Stimulated activated CD4-positive, alpha-beta T cell treated with anti-CD3 and anti-CD28 coated beads, Interleukin-4, amount 100 ng/mL, for 1 hour (primary cell): ENCODE measurements around the gene PTPRJ.
A peak's percentile ranks its signal among the peaks of the same experiment; 100 is the strongest.

Experiments used
- DNase-seq: peaks from one replicate; pipeline ENCODE4 v3.0.0-alpha.2; 2020

The PTPRJ gene

DNA sequence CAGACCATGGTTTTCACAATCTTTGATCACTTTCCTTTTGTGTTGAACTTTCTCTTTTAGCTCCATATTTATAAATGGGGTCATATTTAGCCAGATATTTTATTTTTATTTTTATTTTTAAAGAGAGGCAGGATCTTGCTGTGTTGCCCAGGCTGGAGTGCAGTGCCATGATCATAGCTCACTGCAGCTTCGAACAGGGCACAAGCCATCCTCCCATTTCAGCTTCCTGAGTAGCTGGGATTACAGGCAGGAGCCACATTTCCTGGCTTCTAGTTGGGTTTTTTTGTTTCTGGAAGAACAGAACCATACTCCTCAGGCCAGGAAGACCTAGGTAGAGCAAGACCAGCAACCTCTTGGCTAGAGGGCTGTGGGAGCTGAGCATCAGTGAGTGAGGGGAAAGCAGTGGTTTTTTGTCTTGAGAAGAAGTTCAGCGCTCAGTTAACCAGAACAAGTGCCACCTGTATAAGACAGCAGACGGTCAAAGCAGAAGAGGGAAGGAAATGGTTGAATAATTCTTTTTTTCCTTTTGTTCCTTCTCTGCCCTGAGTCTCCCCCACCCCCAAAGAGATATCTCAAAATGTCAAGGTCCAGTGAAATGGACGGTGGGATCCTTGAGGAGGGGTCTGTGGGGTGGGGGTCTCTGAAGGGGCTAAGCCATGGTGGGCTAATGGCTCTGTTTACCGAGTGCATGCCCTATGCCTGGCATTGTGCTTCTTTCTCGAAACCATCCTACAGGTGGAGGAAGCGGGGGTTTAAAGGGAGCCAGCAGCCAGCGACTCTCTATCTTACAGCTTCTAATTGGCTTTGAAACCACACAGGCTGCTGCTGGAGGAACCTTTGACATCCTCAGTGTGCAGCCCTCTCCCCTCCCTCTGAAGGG, 63.0 kb downstream of the PTPRJ start:
- no peak for DNase-seq

DNA sequence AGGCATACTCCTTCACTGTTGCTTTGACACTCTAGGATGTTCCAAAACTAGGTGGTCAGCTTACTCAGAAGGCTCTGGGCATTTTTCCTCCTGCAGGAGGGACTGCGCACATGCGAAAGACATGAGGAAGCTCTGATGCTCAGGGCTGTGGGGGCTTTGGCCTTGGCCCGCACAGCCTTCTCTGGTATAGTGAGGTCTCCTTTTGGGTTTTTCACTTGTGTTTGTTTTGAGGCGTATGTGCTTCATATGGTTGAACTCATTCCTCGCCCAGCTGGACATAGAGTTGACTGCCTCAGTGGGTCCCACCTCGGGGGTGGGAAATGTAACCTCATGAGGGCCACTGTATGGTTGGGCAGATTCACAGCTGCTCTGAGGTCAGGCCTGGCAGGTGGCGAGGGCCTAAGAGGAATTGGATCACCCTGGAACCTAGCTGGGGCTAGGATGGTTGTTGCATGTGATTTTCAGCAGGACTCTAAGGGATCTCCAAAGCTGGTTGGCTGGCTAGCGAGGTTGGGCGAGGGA, 63.7 kb downstream of the PTPRJ start:
- DNase-seq, result no peak

DNA sequence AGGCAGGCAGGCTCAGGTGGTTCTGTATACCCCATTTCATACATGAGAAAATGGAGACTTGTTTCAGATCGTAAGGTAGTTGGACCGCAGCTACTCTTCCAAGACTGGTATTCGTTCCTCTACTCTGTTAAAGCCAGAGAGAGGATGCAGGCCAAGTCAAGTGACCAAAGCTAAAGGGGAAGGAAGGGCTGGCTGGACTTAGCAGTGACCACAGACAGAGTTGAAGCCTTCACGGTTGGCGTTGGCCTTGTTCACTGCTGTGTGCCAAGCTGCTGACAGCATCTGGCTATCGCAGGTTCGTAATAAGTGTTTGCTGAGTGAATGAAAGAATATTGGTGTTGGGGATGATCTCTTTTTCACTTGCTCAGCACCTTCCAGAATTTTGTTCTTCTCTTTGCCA, 64.2 kb downstream of the PTPRJ start:
- DNase-seq, result no peak

DNA sequence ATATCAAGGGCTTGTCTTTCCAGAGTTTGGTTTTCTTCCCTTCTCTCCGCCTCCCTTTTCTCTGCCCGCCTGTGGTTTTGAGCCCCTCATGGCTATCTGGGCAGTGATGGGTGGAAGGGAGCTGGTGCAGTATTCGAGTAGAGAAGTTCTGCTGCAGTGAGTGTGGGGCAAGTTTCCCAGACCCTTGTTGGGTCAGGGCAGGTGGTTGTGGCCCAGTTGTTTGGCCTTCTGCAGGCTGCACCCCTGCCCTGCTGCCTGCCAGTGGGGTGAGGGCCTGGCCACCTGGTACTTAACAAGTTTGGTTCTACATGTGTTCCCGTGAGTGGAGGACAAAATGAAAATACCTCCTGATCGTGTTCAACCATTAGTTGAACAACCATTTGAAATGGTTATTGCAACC, 65.2 kb downstream of the PTPRJ start:
- DNase-seq, result no peak

DNA sequence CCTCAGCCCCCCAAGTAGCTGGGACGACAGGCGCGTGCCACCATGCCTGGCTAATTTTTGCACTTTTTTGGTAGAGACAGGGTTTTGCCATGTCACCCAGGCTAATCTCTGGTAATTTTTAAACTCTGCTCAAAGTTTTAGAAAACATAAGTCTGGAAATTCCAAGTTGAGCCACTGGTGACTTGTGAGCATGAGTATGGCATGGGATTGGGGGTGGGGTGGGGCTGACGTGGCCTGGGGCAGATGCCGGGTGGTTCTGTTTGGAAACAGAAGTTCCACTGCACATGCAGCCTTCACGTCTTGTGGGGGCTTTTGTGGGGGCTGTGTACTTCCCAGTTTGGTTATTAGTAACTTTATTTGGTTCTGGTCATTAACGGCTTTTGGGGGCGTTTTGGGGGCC, 67.3 kb downstream of the PTPRJ start:
- no peak for DNase-seq

DNA sequence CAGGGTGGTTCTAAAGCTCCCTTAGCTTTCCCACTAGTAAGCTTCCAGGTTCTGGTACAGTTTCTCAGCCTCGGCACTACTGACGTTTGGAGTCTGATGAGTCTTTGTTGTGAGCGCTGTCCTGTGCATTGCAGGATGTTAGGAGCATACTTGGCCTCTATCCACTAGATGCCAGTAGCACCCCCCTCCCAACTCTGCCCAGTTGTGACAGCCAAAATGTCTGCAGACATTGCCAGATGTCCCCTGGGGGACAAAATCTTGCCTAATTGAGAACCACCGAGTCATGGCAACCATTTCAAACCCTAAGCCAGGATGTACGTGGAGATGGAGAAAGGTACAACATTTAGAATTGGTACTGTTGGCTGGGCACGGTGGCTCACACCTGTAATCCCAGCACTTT, 68.7 kb downstream of the PTPRJ start:
- DNase-seq, result no peak

DNA sequence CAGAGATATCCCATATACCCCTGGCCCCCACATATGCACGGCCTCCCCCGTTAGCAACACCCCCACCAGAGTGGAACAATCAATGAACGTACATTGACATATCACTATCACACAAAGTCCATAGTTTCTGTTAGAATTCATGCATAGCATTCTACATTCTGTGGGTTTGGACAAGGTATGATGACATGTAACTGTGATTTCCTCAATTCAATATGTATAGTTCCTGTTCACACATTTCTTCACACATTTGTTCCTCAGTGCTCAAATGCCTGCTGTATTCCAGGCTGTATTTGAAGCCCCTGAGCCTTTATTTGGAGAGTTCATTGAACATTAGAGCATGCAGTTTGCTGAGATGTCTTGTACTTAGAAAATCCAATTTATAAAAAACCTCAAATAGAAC, 69.9 kb downstream of the PTPRJ start:
- no peak for DNase-seq

DNA sequence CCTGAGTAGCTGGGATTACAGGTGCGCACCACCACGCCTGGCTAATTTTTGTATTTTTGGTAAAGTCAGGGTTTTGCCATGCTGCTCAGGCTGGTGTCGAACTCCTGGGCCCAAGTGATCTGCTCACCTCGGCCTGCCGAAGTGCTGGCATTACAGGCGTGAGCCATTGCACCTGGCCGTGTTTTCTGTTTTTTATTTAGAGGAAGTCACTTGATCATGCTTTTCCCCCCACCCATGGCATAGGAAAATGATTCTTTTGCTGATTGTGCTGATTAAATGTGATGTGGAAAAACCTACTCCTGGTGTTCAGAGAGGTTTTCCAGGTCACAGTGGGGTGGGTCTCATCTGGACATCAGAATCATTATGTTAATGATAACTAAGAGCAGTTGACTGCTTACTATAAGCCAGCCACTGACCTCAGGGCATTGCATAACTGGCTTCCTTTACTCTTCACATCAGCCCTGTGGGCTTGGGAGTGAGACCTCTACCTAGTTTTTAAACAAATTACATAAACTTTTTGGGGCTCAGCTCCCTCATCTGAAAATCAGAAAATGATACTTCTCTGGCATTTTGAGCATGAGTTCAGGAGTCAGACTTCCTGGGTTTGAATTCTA, 71.0 kb downstream of the PTPRJ start:
- no peak for DNase-seq

DNA sequence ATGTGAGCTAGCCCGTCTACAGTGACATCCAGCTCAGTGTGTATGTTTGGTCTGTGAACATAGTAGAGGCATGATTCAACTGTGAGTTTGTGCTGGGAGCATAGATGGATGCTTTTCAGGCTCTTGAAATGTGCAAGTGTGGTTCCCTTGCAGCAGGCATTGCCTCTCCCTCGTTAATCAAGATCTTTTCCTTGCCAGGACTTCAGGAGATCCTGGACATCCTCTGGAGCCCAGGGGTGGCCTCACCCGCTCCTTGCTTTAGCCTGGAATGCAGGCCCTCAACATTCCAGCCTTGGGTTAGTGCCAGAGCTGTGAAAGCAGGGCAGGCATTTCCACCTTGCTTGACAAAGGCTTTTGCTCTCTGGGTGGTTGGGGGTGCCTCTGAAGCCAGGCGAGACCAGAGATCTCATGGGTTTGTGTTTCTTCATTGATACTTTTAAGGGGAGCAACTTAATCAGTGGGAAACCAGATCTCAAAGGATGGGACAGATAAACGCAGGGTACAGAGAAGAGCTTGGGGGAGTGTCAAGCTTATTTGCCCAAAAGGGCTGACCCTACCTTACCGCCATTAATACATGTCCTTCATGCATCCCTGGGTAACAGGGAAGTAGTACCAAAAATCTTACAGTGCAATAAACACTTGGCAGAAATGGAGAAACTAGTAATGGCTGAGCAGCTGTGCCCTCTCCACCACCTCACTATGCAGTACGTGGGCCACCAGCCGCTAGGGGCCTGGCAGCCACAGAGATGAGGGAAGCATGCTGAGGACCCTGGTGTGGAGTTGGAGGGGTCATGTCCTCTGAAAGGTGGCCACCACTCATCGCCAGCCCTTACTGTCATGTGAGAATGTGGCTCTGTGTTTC, 72.1 kb downstream of the PTPRJ start:
- DNase-seq, result no peak

DNA sequence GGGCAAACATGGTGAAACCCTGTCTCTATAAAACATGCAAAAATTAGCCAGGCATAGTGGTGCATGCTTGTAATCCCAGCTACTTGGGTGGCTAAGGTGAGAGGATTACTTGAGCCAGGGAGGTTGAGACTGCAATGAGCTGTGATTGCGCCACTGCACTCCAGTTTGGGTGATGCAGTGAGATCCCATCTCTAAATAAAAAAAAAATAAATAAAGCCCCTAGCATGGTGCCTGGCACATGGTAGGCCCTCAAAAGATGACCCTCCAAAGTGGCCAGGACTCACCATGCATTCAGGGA, 74.6 kb downstream of the PTPRJ start:
- no peak for DNase-seq

DNA sequence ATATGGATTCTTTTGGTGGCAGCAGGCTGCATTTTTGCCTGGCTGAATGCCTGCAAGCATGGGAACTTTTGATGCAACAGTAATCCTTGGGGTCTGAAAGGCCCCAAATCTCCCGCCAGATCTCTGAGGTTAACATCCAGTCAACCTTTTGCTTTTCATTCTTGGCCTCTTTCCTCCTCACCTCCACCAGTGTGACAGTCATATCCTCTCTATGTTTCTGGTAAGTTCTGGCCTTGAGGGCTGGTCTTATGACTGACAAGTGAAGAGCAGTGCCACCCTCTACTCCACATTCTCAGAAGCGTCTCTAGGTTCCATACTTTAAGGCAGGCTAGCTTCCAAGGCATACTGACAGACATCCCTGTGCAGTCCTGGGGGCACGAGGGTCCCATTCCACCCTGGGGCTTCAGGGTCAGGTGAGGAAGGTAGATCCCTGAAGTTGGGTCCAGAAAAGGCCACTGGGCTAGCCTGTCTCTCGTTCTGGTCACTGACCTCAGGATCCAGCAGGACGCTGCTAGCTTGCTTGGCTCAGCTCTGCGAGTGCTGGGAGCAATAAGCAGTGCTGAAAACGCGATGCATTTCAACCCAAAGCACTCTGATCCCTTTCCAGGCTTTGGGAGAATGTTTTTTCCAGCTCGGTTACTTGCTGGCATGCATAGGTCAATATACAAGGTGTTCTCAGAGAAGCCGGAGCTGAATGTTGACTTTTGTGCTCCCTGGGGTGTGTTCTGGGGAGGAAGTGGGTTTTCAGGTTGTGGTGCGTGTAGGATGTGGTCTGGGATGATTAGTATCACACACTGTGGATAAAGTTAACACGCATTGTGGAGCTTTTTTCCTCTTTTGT, 75.2 kb downstream of the PTPRJ start:
- peak; percentile 19 for DNase-seq

DNA sequence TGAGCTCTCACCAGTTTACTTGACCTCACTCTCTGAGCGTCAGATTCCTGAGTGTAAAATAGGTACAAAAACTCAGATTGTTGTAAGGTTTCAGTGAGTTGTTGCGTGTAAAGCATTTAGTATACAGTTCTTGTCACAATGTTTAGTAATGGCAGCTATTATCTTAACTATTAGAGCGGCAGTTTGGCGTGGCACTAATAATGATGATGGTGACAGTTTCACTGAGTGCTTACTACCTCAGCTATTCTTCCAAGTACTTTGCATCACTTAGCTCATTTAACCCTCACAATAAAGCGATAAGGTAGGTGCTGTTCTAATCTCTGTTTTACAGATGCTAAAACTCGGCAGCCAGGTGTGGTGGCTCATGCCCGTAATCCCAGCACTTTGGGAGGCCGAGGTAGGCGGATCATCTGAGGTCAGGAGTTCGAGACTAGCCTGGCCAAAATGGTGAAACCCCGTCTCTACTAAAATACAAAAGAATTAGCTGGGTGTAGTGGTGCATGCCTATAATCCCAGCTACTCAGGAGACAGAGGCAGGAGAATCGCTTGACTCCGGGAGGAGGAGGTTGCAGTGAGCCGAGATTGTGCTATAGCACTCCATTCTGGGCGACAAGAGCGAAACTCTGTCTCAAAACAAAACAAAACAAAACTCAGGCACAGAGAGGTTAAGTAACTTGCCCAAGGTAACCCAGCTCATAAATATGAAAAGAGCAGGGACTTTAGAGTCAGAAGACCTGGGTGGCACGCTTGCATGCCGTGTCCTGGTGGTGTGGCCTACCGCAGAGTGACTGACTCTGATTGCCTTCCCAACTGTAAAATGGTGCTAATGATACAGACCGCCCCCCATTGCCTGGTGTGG, 76.2 kb downstream of the PTPRJ start:
- DNase-seq, result no peak

DNA sequence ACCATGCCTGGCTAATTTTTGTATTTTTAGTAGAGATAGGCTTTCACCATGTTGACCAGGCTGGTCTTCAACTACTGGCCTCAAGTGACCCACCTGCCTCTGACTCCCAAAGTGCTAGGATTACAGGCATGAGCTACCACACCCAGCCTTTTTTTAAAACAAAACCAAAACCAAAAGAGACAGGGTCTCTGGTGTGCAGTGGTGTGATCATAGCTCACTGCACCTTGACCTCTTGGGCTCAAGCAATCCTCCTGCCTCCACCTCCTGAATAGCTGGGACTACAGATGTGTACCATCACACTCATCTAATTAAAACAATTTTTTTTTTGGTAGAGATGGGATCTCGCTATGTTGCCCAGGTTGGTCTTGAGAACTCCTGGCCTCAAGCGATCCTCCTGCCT, 77.7 kb downstream of the PTPRJ start:
- no peak for DNase-seq

DNA sequence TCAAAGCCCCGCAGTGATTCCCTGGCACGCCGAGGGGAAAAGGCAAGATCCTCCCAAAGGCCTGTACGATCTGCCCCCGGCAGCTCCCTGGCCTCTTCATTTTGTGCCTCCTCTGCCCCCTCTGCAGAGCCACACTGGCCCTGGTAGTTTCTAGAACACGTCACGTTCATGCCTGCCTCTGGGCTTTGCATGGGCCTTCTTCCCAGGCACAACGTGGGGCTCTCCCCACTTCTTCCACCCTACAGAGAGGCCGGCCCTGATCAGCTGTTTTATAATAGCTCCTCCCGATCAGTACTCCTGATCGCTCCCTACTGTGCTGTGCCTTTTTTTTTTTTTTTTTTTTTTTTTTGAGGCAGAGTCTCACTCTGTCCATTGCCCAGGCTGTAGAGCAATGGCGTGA, 78.4 kb downstream of the PTPRJ start:
- no peak for DNase-seq

DNA sequence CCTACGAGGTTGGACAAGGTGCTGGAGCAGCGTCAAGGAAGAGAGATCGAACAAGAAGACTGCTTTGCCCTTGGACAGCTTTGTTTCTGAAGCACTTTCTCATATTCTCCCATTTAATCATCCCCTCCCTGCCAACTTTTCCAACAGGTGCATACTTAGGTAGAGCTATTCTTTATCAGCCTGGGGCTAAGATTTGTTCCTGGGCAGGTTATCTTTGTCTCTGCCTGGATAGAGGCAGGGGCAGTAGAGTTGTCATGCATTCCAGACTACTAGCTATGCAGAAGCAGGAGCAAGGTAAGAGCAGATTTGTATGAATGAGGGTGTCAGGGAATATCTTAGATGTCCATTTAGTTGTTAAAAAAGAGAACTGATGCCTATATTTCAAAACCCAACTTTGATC, 82.3 kb downstream of the PTPRJ start:
- DNase-seq, result no peak

DNA sequence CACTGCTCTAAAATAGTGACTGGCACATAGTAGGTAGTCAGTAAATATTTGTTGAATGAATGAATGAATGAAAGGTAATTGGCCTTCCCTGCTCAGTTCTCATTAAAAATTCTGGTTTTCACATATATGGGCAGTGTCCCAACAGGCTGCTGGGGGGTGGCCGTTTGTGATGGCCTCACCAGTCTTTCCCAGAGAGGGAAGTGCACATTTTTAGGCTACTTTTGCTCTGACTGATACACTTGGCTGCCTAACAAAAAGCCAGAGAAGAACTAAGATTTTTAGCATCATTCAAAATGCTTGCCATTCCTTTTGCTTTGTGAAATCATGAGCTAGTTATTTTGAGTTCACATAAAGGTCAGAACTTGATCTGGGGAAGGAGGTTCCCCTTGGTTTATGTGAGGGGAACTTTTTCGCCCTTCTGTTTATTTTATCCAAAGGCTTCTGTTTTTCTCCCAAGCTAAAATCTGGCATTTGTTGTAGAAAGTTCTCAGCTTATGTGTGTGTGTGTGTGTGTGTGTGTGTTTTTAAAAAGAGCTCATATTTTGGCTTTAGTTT, 83.1 kb downstream of the PTPRJ start:
- no peak for DNase-seq

DNA sequence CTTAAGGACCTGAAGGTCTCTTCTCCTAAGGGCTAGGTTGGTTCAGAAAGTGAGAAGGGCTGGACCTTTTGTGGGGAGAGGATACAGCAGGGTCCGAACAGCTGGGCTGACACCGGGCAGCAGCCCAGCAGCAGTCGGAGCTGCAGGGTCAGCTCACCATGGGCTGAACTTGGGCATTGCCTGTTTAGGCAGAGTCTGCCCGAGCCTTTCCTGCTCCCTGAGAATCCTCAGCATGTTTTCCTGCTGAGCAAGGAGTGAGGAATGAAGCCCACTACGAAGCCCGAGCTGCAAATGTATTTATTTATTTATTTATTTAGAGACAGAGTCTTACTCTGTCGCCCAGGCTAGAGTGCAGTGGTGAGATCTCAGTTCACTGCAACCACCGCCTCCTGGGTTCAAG, 83.9 kb downstream of the PTPRJ start:
- no peak for DNase-seq

DNA sequence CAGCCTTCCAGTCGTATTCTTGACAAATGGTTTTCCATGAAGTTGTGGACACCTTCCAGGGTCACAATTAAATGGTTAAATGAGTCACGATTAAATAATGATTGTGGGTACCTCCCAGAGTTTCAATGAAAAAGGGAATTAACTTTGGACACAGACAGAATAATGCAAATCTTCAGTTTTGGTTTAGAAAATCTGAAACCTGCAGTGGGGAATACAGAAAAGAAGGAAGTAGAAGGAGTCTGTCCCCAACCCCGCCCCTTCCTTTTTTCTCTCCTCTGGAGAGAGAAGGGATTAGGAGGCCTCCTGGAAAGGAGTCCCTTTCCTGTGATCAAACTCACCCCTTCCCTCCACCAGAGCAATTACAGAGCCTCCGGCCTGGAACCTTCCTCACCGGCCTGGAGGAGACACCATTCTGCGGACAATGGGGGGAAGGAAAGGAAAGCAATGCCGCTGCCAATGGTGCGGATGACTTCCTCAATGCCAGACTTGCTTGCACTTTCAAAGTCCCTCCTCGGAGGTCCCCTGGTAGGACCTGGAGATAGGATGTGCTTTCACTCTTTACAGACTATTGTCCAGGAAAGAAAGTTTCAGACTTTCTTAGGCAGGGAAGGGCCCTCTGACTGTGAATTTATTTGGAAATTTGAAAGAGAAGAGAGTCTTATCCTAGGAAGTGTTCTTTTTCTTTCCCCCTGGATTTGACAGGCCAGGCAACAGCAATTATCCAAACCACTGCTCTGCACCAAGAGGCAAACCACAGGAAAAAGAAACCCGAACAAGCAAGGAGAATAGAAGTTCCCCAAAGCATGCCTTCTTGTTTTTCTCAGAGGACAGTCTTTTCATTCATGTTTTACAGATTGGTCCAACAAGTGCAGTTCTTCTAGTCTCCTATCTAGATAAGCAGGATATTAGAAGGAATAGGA, 86.8 kb downstream of the PTPRJ start:
- DNase-seq, result no peak

DNA sequence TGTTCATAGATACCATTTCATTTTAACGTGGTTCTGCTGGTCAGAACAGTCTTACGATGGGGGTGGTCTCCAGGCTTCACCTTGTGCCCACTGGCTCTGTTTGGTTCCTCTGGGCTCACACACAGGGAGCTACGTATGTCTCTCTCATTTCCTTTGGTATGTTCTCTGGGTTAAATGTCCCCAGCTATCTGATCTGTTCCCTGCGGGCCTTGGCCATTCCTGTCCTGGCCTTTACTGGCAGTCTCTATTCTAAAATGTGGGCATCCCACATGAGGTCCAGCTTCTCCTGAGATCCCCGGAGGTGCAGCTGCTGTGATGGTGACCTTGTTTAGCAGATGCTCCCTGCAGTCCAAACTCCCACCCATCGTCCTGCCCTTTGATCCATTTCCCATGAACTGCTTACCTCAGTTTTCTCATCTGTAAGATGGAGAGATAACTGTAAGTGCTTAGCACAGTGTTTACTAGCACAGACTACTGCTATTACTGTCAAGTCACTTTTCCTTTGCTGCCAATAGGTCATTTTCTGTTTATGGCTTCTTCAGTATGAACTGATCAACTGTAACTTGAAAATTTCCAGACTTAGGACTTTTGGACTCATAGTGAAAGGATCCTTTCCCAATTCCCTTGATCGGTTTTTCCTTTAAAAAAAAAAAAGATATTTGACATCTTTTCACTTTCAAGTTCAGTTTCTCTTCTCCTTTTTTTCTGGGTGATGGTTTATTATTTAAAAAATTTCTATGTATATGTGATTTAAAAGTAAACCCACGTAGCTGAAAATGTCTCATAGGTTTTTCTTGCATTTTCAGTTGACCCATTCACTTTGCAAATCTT, 92.9 kb downstream of the PTPRJ start:
- DNase-seq, result no peak
